HEK293 (cell line): Measurements from ENCODE around the gene PIGL.

Experiments
- FEZF1 ChIP-seq: fragments of 450-650 bp; formaldehyde crosslinking; IDR thresholded peaks from 2 replicates; pipeline ENCODE4 v1.5.1; 2016; ENCODE audit warnings: missing biosample characterization, missing genetic modification characterization
- YY1 ChIP-seq: fragments of 450-650 bp; formaldehyde crosslinking; IDR thresholded peaks from 2 replicates; pipeline ENCODE4 v1.5.1; 2018; ENCODE audit warnings: missing biosample characterization, missing genetic modification characterization
- ZBTB7A ChIP-seq: fragments of 450-650 bp; formaldehyde crosslinking; IDR thresholded peaks from 2 replicates; pipeline ENCODE4 v1.5.1; 2016; ENCODE audit warnings: low read depth, missing biosample characterization, missing genetic modification characterization
- ZEB2 ChIP-seq: fragments of 450-650 bp; formaldehyde crosslinking; IDR thresholded peaks from 2 replicates; pipeline ENCODE4 v1.5.1; 2016; ENCODE audit warnings: missing biosample characterization, missing genetic modification characterization
- ZFHX2 ChIP-seq: fragments of 450-650 bp; formaldehyde crosslinking; conservative IDR thresholded peaks from 2 replicates; pipeline ENCODE4 v1.5.1; 2016; ENCODE audit warnings: missing biosample characterization, missing genetic modification characterization
- ZNF350 ChIP-seq: fragments of 450-650 bp; formaldehyde crosslinking; IDR thresholded peaks from 2 replicates; pipeline ENCODE4 v1.5.0; 2017; ENCODE audit warnings: missing biosample characterization, mild to moderate bottlenecking, missing genetic modification characterization
- ZNF558 ChIP-seq: fragments of 450-650 bp; formaldehyde crosslinking; IDR thresholded peaks from 2 replicates; pipeline ENCODE4 v1.5.1; 2016; ENCODE audit warnings: missing biosample characterization, missing genetic modification characterization
- ZNF792 ChIP-seq: fragments of 450-650 bp; formaldehyde crosslinking; IDR thresholded peaks from 2 replicates; pipeline ENCODE4 v1.5.1; 2016; ENCODE audit warnings: missing biosample characterization, missing genetic modification characterization
- TF ChIP-seq, protein P1 (sequence below): fragments of 450-650 bp; formaldehyde crosslinking; IDR thresholded peaks from 2 replicates; pipeline ENCODE4 v1.5.1; 2016; ENCODE audit warnings: missing biosample characterization, missing genetic modification characterization

DNA sequence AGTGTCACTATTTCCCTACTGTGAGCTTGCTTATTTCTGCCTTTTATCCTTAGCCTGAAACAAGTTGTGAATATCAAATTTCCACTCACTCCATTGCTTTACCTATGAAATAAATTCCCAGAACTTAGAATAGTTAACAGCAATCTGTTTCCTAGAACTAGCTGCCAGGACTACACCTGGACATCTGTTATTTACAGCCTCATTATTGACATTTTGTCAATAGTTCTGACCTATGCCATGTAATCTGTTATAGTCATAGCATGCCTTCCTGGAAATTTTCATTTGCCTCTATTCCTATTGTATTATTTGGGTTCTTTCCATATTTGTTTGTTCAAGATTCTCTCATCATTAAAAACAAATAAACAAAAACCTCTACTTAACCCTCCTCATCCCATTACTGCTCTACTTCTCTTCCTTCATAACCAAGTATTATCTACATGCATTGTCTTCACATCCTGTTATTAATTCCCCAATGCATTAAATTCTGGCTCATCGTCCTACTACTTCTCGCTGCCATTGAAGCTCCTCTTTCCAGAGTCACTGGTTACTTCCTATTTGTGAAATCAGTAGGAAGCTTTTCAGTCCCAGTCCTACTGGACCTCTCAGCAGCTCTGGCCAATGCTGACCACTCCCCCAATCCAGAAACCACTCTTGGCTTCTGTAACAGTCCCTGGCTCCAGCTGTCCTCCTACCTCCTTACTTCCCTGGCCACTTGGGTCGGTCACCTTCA lies 55.3 kb downstream of the PIGL start:
- no peak for TF ChIP-seq FEZF1
- TF ChIP-seq, protein P1, sequence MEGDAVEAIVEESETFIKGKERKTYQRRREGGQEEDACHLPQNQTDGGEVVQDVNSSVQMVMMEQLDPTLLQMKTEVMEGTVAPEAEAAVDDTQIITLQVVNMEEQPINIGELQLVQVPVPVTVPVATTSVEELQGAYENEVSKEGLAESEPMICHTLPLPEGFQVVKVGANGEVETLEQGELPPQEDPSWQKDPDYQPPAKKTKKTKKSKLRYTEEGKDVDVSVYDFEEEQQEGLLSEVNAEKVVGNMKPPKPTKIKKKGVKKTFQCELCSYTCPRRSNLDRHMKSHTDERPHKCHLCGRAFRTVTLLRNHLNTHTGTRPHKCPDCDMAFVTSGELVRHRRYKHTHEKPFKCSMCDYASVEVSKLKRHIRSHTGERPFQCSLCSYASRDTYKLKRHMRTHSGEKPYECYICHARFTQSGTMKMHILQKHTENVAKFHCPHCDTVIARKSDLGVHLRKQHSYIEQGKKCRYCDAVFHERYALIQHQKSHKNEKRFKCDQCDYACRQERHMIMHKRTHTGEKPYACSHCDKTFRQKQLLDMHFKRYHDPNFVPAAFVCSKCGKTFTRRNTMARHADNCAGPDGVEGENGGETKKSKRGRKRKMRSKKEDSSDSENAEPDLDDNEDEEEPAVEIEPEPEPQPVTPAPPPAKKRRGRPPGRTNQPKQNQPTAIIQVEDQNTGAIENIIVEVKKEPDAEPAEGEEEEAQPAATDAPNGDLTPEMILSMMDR (tag by site-specific recombination): no peak
- TF ChIP-seq ZNF558 (tag by site-specific recombination): no peak
- TF ChIP-seq ZNF792 (tag by site-specific recombination): no peak
- TF ChIP-seq ZFHX2: no peak
- no peak for TF ChIP-seq ZBTB7A (tag by site-specific recombination)
- TF ChIP-seq ZNF350 (tag by site-specific recombination): no peak
- TF ChIP-seq ZEB2 (tag by site-specific recombination): no peak
- TF ChIP-seq YY1: no peak
